Measurements from ENCODE around the gene DSG4. TPM values are rescaled to one million over a fixed set of nuclear protein-coding genes. Genes with fewer than 3 reads are reported as not detected.
"Not testable (repeated sequence)": the region's sequence is repeated elsewhere in the genome, so short reads cannot be mapped to it uniquely, and the experiment has no call there.

The DSG4 gene
- polyA plus RNA-seq (ENCODE audit: insufficient read depth in 1 of 5, insufficient read length in 5 of 5, low replicate concordance in 1 of 5), result not detected
- long read RNA-seq, donor 1, result 0 reads
- long read RNA-seq, donor 2, result 0 reads
- long read RNA-seq, donor 3, result 0 reads
- long read RNA-seq, donor 4, result 0 reads
- long read RNA-seq, donor 5, result 0 reads
- long read RNA-seq, donor 6, result 0 reads
- long read RNA-seq, donor 7, result 0 reads
- long read RNA-seq, donor 8, result 0 reads

DNA sequence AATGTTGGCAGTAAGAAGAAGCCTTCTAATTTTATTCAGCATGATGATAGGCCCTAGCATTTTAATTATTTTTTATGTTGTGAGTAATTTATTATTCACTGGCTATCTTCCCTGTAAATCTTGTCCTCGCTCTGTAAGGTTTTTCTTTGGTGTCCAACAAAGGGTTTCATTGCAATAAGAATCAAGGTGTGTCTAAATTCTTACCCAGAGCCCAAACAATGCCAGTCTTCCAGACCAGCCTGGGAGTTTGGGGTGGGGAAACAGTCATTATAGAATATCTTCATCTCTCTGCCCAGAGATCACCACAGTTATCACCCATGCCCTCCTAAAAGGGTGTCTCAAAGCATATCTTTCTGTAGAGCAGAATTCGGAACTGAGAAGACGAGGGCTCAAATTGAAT is at the start of gene DSG4:
TSS of gene DSG4 (plus strand) at position 301 of the 400 bp plus-strand sequence. CDS start 135 bp downstream, outside the sequence.
- no peak for DNase-seq

DNA sequence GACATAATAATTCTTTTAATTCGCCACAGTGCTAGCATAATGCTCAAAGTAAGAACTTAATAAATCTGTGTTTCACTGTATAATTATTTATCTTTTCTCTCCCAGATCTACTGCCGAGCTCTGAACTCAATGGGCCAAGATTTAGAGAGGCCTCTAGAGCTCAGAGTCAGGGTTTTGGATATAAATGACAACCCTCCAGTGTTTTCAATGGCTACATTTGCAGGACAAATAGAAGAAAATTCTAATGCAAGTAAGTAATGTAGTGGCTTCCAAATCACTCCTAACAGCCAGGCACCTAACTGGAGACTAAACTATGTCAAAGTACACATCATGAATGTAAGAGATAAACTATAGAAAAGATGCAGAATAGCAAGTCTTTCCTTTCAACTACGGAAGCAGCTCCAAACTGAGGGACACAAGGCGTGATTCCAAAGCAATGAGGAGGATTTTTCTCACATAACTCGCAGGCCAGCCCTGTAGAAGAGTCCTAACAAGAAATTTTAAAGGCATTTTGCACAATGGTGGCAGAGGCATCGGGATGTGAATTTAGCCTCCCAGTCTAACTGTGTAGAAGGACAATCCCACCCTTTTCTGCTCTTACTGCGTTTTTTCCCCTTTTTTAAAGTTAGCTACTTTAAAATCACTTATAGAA is 46.7 kb upstream of the DSG4 start:
- no peak for DNase-seq

GRCh38 chr18:31343454-31343853 is 33.1 kb upstream of the DSG4 start:
- no peak for DNase-seq

DNA sequence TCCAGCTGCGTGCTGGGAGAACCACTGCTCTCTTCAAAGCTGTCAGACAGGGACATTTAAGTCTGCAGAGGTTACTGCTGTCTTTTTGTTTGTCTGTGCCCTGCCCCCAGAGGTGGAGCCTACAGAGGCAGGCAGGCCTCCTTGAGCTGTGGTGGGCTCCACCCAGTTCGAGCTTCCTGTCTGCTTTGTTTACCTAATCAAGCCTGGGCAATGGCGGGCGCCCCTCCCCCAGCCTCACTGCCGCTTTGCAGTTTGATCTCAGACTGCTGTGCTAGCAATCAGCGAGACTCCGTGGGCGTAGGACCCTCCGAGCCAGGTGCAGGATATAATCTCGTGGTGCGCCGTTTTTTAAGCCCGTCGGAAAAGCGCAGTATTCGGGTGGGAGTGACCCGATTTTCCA is 23.2 kb upstream of the DSG4 start:
- not testable (repeated sequence) for DNase-seq

DNA sequence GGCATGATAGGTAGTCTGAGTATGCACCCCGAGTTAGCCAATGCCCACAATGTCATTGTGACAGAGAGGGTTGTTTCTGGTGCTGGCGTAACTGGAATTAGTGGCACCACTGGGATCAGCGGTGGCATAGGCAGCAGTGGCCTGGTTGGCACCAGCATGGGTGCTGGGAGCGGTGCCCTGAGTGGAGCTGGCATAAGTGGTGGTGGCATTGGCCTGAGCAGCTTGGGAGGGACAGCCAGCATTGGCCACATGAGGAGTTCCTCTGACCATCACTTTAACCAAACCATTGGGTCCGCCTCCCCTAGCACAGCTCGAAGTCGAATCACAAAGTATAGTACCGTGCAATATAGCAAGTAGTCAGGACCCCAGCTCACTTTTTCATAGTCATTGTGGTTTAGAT is 21.6 kb upstream of the DSG4 start:
- no peak for DNase-seq

GRCh38 chr18:31356025-31356424 is 20.6 kb upstream of the DSG4 start:
- no peak for DNase-seq

GRCh38 chr18:31364190-31364589 is 12.4 kb upstream of the DSG4 start:
- DNase-seq, result no peak

DNA sequence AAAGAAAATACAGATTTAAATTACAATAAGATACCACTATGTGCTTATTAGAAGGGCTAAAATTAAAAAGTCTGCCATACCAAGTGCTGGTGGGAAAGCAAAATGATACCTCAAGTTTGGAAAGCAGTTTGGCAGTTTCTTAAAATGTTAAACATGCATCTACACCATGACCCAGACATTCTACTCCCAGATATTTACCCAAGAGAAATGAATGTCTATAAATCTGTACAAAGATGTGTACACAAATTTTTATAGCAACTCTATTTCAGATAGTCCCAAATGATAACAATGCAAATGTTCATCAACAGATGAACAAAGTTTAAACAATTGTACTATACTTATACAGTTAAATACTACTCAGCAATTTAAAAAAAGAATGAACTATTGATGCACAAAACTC is 7.1 kb upstream of the DSG4 start:
- DNase-seq, result no peak

- DNase-seq, result no peak
Observed at GRCh38 chr18:31371989-31372388, 4.6 kb upstream of the DSG4 start.

GRCh38 chr18:31373641-31374040 is 2.9 kb upstream of the DSG4 start:
- no peak for DNase-seq

GRCh38 chr18:31380912-31381311 is 4.3 kb downstream of the DSG4 start:
- no peak for DNase-seq

- no peak for DNase-seq
Observed at GRCh38 chr18:31382107-31382506, 5.5 kb downstream of the DSG4 start.

DNA sequence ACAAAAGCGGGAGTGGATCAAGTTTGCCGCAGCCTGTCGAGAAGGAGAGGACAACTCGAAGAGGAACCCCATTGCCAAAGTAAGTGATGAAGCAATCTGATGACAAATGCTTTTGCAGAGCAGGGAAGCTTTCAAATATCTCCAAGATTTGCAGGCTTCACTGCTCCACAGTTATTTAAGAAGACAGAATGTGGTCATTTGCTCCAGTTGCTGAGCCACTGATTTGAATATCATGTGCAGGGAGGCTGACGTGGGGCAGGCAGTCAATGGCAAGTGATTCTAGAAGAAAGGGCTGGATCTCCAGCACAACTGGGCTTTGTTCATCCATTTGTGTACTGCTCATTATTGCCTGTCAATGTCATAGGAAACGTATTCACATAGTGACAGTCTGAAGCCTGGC is 10.2 kb downstream of the DSG4 start:
- no peak for DNase-seq

DNA sequence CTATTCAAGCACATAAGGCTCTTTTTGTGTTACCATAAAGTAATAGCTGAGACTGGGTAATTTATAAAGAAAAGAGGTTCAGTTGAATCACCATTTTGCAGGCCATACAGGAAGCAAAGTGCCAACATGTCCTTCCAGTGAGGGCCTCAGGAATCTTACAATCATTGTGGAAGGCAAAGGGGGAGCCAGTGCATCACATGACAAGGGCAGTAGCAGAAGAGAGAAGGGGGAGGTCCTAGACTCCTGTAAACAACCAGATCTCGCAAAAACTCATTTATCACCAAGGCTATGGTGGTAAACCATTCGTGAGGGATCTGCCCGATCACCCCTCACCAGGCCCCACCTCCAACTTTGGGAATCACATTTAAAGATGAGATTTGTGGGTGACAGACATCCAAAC is 16.7 kb downstream of the DSG4 start:
- no peak for DNase-seq

DNA sequence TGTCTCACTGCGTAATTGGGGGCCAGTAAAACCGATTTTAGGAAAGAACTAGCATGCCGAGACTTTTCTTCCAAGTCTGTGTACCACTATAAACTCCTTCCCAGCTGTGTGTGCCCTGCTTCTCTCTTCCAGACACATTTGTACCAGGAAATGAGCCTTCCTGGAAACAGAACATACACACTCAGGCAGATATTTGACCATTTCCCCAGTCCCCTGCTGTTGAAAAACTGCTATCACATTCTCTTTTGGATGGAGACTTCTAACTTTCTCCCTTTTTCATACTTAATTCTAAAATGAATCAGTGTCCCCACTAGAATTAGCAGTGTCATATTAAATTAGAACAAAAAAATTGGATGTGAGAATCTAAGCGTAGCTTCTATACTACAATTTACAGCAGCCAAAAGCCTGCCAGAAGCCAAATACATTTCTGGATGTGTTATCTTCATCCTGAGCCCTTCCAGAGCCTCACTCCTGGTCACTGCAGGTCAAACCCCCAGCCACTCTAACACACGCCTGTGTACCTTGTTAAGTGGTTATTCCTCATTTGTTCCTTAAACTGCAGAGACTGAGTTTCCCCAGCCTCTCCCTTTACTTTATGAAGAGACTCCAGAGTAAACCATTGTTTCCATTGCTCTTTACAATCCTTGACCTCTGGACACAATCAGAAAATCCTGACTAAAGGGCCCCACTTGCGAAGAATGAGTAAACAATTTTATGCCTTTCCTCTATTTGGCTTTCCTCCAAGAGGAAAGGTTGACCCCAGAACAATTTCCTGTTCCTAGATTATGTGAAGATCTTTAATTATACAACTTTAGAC is 20.4 kb downstream of the DSG4 start:
- DNase-seq, result peak in 1 of 2 donors; percentile 34

DNA sequence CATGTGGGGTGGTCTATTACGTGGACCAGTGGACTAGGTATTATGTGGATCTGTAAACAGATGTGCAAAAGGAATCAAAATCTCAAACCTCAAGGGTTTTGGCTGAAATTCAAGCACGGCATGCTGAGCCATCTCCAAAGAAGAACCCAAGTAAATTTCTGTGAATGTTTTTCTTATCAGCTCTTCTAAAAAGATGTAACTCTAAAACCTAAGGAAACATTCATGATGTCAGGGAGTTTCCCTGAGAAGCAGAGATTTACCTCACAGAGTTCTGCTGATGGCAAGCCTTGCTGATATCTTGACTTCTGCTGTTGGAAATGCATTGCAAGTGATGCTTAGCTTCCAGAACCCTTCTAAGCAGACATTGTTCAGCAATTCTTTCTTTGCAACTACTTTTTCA is 21.6 kb downstream of the DSG4 start:
- no peak for DNase-seq

DNA sequence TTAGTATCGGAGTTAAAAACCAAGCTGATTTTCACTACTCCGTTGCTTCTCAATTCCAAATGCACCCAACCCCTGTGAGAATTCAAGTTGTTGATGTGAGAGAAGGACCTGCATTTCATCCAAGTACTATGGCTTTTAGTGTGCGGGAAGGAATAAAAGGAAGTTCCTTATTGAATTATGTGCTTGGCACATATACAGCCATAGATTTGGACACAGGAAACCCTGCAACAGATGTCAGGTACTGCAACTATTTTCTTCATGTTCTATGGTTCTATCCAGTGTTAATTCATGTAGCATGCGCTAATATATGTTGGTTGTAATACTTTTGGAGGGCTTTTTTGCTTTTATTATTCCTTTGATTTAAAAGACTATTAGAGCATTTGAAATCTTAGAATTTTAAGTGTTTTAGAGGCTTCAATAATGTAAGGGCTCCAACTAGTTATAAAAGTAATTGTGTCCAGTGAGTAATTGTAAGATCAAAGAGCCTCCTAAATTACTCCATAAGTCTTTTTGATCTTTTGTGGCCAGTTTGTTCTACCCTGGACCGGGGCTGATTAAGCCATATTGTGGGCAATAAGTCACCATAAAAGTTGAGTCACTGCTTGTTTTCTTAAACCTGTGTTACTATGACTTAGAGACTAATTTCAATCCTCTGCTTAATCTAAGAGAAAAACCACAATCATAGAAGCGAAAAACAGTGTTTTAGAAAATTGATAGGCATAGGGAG is 22.9 kb downstream of the DSG4 start:
- DNase-seq, result no peak

DNA sequence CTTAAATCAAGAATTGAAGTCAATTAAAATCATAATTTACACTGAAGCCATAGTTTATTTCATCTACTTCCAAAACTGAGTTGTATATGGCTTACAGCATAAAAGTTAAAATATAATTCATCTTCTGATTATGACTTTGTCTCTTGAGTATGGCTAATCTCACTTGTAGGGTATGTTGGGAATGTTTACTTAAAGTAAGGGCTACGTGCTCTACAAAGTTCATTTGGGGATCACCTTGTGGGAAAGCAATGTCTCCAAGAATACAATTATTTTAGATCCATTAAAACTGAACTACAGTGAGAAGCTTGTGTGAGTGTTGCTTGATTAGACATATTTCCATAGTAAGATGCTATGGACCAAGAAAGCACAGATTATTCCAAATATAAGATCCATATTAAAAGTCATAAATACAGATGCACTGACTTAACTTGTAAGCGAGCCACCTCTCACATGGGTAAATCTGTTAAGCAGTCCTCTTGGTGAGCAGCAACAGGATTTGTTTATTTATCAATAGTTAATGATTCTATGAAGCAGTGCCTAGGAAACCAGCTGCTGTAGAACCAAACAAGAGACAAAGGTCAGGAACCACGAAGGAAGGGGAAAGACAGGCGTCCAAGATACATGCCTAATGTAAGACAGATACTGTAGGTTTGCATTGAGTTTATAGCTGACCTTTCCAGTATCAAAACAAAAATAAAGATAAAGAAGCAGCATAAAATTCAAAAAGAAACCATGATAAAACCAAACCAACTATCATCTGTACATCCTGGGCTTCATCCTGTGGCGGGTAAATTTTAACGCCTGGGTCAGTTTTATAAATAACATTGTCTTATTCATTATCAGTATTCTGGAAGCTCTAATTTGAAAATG is 24.8 kb downstream of the DSG4 start:
- DNase-seq, result no peak

GRCh38 chr18:31402026-31402373 is 25.4 kb downstream of the DSG4 start:
- no peak for DNase-seq

DNA sequence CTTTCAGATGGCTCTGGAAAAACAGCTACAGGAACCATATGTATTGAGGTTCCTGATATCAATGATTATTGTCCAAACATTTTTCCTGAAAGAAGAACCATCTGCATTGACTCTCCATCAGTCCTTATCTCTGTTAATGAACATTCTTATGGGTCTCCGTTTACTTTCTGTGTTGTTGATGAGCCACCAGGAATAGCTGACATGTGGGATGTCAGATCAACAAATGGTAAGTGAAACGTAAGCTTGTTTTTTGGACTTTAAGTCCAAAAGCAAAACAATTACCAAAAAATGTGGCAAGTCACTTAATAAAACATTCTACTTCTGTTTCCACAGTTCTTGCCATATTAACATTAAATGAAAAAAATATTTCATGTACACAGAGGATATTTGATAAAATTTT is 26.8 kb downstream of the DSG4 start:
- peak; percentile 52 to 58 for DNase-seq

- DNase-seq, result no peak
Observed at GRCh38 chr18:31407649-31408048, 31.1 kb downstream of the DSG4 start.

Data from right lung (tissue), 10 donors.